Thyroid gland (tissue), 4 donors: ENCODE data around the gene IL1F10.

Source experiments
- POLR2A ChIP-seq, 2 donors: fragments of 450-650 bp; IDR thresholded peaks; one replicate each; pipeline ENCODE4 v1.6.1; 2017; ENCODE audit warnings: antibody characterized with exemption in 2 of 2, mild to moderate bottlenecking in 2 of 2, moderate library complexity in 1 of 2
- TF ChIP-seq, protein P1 (sequence below), 6 experiments: fragments of 200-600 bp in 3 of 6; fragments of 450-650 bp in 3 of 6; sonication (generic) in 3 of 6; IDR thresholded peaks; one replicate each; pipeline ENCODE4 v1.5.1; 2016 to 2019; ENCODE audit warnings: antibody characterized with exemption in 6 of 6, mild to moderate bottlenecking in 2 of 6, inconsistent platforms in 1 of 6, moderate library complexity in 1 of 6

DNA sequence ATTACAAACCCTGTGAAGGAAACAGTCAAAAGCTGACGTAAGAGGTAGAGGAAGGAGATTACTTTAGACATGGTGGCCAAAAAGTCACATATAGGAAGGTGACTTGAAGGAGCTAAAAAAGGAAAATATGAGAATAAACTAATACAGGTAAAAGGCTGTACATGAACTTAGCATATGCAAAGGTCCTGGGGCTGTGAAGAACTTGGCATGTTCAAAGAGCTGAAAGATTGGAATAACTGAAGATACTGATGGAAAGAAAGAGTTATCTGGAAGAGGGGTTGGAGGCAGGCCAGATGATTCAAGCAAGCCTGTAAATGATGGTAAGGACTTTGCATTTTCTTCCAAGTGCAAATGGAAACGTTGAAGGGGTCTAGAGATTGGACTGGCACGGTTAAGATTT lies 49.3 kb upstream of the IL1F10 start:
- TF ChIP-seq, protein P1, sequence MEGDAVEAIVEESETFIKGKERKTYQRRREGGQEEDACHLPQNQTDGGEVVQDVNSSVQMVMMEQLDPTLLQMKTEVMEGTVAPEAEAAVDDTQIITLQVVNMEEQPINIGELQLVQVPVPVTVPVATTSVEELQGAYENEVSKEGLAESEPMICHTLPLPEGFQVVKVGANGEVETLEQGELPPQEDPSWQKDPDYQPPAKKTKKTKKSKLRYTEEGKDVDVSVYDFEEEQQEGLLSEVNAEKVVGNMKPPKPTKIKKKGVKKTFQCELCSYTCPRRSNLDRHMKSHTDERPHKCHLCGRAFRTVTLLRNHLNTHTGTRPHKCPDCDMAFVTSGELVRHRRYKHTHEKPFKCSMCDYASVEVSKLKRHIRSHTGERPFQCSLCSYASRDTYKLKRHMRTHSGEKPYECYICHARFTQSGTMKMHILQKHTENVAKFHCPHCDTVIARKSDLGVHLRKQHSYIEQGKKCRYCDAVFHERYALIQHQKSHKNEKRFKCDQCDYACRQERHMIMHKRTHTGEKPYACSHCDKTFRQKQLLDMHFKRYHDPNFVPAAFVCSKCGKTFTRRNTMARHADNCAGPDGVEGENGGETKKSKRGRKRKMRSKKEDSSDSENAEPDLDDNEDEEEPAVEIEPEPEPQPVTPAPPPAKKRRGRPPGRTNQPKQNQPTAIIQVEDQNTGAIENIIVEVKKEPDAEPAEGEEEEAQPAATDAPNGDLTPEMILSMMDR (IDR thresholded peaks at IDR 0.05), result no peak
- TF ChIP-seq POLR2A (IDR thresholded peaks at IDR 0.05), result no peak
